ENCODE results near the gene KLF8.
A peak's percentile ranks its signal among the peaks of the same experiment; 100 is the strongest.
"Not testable (repeated sequence)": the region's sequence is repeated elsewhere in the genome, so short reads cannot be mapped to it uniquely, and the experiment has no call there.

KLF8 gene

GRCh38 chrX:56232221-56233082, at the start of gene KLF8:
Gene KLF8 (plus strand): TSS chrX:56232356. CDS start chrX:56233335, 979 bp downstream.
- DNase-seq (ENCODE audit: low spot score) = no peak

DNA sequence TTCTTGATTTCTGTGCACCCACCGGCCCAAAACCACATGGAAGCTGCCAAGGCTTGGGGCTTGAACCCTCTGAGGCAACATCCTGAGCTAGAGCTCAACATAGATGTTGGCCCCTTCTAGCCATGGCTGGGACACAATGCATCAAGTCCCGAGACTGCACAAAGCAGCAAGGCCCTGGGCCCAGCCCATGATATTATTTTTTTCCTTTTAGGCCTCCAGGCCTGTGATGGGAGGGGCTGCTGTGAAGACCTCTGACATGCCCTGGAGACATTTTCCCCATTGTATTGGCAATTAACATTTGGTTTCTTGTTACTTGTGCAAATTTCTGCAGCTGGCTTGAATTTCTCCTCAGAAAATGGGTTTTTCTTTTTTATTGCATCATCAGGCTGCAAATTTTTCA, 25.2 kb upstream of the KLF8 start:
- not testable (repeated sequence) for DNase-seq (ENCODE audit: low spot score)

DNA sequence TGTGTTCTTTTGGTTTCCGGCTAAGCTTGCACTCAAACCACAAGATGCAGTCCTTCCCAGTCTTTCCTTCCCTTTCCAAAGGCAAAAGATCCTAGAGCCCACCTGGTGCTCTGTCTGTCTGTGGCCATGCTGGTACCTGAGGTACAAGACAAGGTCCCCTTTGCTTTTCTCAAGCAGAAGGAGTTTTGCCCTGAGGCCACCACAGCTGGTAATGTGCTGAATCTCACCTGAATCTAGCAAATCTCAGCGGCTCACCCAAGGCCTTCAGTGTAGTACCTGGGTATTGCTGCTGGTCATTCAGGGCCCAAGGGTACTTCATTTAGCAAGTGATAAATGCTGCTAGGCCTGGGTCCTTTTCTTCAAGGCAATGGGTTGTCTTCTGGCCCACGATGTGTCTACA, 20.5 kb upstream of the KLF8 start:
- DNase-seq (ENCODE audit: low spot score) = no peak

GRCh38 chrX:56216332-56216731, 15.8 kb upstream of the KLF8 start:
- DNase-seq (ENCODE audit: low spot score) = no peak

DNA sequence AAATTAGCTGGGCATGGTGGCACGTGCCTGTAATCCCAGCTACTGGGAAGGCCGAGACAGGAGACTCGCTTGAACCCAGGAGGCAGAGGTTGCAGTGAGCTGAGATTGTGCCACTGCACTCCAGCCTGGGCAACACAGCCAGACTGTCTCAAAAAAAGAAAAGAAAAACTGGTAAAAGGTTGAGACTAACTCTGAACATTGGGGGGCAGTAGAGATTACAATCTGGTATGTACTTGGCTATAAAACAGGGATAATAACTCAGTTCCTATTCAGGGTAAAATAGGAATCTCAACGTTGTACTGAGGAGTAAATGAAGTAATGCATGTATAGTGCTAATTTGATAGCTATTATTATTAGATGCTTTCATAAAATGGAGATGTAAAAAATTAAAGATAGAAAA, 12.5 kb upstream of the KLF8 start:
- DNase-seq (ENCODE audit: low spot score) = no peak

DNA sequence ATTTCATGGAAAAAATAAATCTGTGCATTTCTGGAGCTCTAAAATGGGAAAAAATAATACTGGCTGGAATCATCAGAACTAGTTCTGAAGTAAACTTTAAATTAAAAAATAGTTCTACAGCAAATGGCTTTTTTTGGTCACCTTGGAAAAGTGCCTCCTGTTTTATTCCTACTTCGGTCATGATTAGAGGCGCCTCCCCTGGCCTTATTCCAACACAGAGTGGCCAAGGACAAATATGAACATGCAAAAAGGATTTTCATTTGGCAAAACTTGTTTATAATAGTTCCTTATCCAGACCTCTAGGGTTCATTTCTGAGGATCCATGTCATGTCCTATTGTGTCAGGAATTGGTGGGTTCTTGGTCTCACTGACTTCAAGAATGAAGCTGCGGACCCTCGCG, 11.1 kb upstream of the KLF8 start:
- DNase-seq (ENCODE audit: low spot score) = no peak

GRCh38 chrX:56222473-56223000, 9.6 kb upstream of the KLF8 start:
- no peak for DNase-seq (ENCODE audit: low spot score)

GRCh38 chrX:56226980-56227379, 5.2 kb upstream of the KLF8 start:
- no peak for DNase-seq (ENCODE audit: low spot score)

GRCh38 chrX:56228914-56229313, 3.2 kb upstream of the KLF8 start:
- DNase-seq (ENCODE audit: low spot score) = no peak

DNA sequence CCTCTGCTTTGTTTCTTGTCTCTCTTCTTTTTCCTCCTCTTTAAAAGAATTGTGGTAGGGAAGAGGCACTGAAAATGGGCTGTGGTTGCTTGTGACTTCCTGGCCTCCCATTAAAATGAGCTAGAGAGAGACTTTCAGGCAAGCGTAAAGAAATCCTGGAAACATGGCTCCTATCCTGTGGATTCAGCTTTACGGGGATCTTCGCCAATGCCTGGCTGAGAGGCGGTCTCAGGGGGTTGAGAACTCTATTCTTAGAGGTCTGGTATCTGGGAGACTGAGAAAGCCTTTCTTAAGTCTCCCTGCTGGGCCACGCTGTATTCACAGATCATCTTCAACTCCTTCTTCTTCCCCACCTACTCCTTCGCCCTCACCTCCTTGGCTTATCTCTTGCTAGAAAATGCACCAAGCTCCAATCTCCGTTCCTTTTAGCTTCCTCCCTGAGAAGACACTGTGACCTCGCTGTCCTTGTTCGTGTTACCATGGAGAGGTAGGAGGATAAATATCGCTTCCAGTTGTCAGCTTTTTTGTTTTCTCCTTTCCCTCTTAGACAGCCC, 542 bp upstream of the KLF8 start:
- no peak for DNase-seq (ENCODE audit: low spot score)

- DNase-seq (ENCODE audit: low spot score) = no peak
Measured at GRCh38 chrX:56233100-56233499, 944 bp downstream of the KLF8 start.

DNA sequence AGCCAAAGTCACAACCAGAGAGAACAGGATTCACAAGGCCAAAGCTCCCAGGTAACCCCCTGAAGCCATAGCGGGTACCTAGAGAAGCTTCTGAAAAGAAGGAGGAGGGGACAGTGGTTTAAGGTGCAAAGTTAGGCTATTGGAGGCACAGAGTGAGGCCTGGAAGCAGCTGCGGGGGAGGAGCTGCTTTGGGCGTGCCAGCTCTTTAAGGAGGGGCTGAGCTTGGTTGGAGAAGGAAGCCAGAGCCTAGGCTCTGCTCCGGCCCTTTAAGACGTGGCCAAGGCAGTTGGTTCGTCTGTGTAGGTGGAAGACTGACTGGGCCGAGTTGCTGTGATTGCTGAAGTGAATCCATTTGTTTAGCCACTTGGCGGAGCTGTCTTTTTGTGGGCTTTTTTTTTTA, 1.5 kb downstream of the KLF8 start:
- no peak for DNase-seq (ENCODE audit: low spot score)

GRCh38 chrX:56248492-56248891, 16.3 kb downstream of the KLF8 start:
- peak; percentile 32 for DNase-seq (ENCODE audit: low spot score)

GRCh38 chrX:56253832-56254703, 21.9 kb downstream of the KLF8 start:
- no peak for DNase-seq (ENCODE audit: low spot score)

DNA sequence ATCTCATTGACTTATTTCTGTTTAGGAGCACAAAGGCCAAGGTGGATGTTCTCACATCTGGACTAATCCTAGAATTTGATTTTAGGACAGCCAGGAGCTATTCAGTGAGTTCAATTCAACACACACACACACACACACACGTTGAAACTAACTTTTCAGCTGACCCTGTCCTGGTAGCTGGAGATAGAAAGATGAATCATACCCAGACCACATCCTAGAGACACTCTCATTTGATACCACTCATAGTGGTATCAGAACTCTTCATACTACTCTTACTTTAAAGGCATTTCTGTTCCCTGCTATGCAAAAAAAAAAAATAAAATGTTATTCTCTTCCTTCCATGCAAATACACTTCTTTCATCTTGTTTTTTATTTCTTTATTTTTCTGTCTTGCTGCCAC, 36.7 kb downstream of the KLF8 start:
- DNase-seq (ENCODE audit: low spot score) = no peak

DNA sequence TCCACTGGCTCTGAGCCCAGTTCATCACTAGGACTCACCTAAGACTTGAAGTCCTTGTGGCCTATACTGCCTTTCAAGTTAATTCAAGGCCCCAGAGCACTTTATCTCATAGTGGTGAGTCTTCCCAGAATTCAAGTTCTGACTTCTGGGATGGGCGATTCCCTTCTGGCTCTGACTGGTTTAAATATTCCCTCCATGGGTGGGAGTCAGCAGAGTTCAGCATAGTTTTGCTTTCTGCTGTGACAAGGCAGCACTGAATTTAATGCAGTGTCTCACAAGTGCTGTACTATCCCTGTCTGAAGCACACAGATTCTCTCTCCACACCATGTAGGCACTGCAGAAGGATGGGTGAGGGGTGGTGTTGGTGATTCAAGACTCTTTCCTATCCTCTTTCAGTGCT, 46.5 kb downstream of the KLF8 start:
- DNase-seq (ENCODE audit: low spot score) = no peak

DNA sequence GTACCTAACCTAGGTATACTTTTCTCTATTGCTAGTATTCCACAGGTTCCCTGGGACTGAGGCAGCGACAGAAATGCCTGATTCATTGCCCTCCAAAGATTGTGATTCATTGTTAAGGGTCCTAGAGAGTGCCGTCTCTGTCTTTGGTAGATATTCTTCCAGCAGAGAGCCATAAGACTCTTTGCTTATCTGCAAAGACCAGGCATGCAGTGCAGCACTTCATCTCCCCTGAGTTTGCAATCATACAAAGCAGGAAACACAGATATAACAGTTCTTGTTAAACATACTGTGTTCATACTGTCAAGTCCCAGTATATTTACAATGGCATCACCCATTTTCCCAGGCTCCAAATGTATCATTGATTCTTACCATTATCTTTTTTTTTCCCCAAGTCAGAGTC, 47.7 kb downstream of the KLF8 start:
- DNase-seq (ENCODE audit: low spot score) = no peak

GRCh38 chrX:56281789-56282188, 49.6 kb downstream of the KLF8 start:
- peak; percentile 16 for DNase-seq (ENCODE audit: low spot score)

GRCh38 chrX:56284269-56284668, 52.1 kb downstream of the KLF8 start:
- no peak for DNase-seq (ENCODE audit: low spot score)

GRCh38 chrX:56288608-56289007, 56.5 kb downstream of the KLF8 start:
- DNase-seq (ENCODE audit: low spot score) = no peak

GRCh38 chrX:56289449-56289848, 57.3 kb downstream of the KLF8 start:
- no peak for DNase-seq (ENCODE audit: low spot score)

GRCh38 chrX:56308726-56309125, 76.6 kb downstream of the KLF8 start:
- no peak for DNase-seq (ENCODE audit: low spot score)

- no peak for DNase-seq (ENCODE audit: low spot score)
Measured at GRCh38 chrX:56309881-56310280, 77.7 kb downstream of the KLF8 start.
